Lower leg skin (tissue), 3 donors: ENCODE data around the gene NEK3.

Experiments
- CTCF ChIP-seq, 3 donors: fragments of 450-650 bp; IDR thresholded peaks; one replicate each; pipeline ENCODE4 v1.5.1; 2016; ENCODE audit warnings: antibody characterized with exemption in 3 of 3, mild to moderate bottlenecking in 3 of 3, moderate library complexity in 2 of 3
- POLR2A ChIP-seq, 2 donors: fragments of 450-650 bp; IDR thresholded peaks; one replicate each; pipeline ENCODE4 v1.6.1; 2016 to 2017; ENCODE audit warnings: antibody characterized with exemption in 2 of 2, mild to moderate bottlenecking in 1 of 2, moderate library complexity in 1 of 2

- TF ChIP-seq CTCF (IDR thresholded peaks at IDR 0.05) (no peak), POLR2A (IDR thresholded peaks at IDR 0.05) (no peak)
Observed at GRCh38 chr13:52112591-52112990, 46.8 kb downstream of the NEK3 start.
